HG02588 (cell line): ENCODE results near the gene TPD52L1.
"Not testable (repeated sequence)": the region's sequence is repeated elsewhere in the genome, so short reads cannot be mapped to it uniquely, and the experiment has no call there.

Source experiments
- ATAC-seq: cut with Tn5 transposase; IDR thresholded peaks from one replicate; pipeline ENCODE4 v1.9.1; 2021; ENCODE audit warnings: mild to moderate bottlenecking, moderate library complexity; ENCODE audit not compliant: unreplicated experiment

Gene TPD52L1

GRCh38 chr6:125264476-125264875 lies 110.9 kb downstream of the TPD52L1 start:
- ATAC-seq, result no peak

DNA sequence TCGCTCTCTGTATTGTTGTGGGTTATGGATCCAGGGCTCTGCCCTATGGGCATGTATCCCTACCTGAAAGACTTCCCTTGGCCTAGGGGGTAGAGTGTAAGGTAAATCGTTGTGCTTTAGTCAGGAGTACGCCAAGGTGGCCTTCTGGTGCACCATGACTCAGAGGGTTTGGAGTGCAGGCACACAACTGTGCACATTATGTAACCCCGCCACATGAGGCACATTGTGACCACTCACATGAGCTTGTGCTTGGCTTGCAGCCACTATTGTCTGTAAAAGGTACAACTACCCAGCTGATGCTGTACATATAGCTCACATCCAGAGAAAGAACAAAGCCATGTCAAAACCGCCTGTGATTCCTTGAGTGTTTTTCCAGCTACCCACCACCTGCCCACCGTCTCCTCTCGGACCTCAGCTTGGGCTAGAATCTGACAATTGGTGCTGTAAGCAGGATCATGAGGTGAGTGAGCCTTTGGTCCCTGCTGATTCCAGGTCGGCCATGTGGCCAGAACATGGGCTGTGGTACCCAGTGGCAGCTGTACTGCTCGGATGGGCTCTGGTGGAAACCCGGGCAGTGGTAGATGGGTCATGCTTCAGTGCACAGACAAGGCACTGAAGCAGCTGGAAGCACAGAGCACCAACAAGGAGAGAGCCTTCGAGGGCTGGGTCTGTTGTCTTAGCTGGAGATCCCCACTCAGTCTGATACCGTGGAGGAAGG lies 114.4 kb downstream of the TPD52L1 start:
- no peak for ATAC-seq

GRCh38 chr6:125268765-125269164 lies 115.2 kb downstream of the TPD52L1 start:
- ATAC-seq, result no peak

- no peak for ATAC-seq
Measured at GRCh38 chr6:125269328-125269985, 115.9 kb downstream of the TPD52L1 start.

DNA sequence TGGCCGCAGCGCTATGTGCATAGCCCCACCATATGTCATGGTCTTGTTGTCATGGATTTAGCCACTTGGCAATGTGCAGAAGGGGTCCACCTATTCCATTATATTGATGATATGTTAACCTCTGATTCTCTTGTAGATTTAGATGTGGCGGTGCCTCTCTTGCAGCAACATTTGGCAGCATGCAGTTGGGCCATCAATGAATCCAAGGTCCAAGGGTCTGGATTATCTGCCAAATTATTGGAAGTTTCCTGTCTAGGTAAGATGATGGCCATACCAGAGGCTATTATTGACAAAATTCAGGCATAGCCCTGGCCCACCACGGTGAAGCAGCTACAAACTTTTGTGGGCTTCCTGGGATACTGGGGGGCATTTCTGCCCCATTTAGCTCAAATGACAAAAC lies 116.8 kb downstream of the TPD52L1 start:
- no peak for ATAC-seq

GRCh38 chr6:125271486-125272159 lies 118.0 kb downstream of the TPD52L1 start:
- ATAC-seq, result no peak

DNA sequence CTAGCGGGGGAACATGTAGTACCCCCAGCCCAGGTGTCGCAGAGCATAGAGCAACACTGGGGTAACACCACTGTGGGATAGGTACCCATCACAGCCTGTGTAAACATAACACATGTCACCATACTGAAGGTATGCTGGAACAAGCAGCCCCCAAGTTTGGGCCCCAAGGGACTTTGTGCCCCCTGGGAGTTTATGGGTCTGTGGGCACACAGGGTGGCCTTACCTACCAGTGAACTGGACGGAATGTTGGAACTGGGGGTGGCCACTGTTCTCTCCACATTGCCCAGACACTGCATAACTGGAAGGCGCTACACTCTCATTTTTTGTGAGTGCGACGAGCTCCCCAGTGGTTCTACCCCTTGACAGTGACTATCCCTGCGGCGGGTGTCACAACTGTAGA lies 119.7 kb downstream of the TPD52L1 start:
- ATAC-seq, result no peak

DNA sequence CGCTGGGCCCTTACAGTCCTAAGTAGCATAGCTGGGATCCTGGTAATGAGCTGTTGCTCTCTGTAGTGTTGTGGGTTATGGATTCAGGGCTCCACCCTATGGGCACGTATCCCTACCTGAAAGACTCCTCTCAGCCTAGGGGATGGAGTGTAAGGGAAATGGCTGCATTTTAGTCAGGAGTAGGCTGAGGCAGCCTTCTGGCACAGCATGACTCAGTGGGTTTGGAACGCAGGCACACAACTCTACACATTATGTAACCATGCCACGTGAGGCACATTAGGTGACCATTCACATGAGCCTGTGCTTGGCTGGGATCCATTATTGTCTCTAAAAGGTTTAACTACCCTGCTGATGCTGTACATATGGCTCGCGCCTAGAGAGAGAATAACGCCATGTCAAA lies 120.4 kb downstream of the TPD52L1 start:
- ATAC-seq, result no peak

DNA sequence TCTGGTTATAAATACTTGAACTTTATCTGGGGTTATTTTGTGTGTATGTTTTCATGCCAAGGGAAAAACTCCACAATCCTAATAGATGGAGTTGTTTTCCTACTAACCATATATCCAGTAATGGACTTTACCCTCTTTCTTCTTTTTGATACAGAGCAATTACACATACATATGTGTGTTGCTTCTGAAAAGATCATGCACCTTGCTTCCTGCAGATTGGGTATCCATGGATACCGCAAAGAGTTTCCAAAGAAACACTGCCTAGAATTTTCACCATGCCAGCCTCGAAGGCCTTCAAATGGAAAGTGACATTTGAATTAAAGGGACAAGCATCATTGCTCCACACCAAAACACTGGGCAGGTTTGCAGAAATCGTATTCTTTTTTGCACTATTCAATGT lies 121.4 kb downstream of the TPD52L1 start:
- no peak for ATAC-seq

DNA sequence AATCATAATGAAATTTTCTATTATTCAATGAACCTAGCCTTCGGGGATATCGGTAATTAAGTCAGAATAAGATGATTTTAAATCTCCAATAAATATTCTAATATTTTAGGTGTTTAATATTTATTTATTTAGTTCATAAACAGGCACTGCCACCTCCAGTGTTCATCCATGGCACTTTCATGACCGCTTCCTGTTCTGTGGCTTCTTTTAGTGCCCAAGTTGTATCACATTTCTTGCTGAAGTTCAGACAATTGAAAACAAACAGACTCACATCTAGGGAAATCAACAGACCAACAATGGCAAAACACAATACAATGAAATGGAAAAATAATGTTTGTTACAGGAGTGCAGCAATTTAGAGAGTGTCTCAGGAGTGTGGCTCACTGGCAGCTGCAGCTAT lies 122.2 kb downstream of the TPD52L1 start:
- ATAC-seq, result no peak

DNA sequence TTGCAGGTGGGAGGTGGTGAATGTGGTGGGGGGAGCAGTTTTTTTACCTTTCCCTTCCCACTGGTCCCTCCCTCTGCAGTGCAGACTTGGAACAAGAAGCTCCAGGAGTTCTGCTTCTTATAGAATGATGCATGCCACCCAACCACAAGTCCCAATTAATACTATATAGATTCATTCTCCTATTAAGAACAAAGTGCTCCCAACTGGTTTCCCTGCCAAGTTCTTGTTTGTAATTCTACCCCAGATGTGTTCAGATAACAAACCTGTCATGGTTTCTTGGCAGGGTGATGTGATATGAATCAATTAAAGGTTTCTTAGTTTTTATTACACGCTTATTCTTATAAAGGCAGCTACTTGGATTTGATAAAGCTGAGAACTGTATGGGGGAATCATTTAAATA lies 124.3 kb downstream of the TPD52L1 start:
- no peak for ATAC-seq

DNA sequence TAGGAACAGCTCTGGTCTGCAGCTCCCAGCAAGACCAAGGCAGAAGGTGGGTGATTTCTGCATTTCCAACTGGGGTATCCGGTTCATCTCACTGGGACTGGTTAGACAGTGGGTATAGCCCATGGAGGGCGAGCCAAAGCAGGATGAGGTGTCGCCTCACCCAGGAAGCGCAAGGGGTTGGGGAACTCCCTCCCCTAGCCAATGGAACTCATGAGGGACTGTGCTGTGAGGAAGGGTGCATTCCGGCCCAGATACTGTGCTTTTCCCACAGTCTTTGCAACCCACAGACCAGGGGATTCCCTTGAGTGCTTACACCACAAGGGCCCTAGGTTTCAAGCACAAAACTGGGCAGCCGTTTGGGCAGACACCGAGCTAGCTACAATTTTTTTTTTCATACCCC lies 126.4 kb downstream of the TPD52L1 start:
- ATAC-seq, result no peak

DNA sequence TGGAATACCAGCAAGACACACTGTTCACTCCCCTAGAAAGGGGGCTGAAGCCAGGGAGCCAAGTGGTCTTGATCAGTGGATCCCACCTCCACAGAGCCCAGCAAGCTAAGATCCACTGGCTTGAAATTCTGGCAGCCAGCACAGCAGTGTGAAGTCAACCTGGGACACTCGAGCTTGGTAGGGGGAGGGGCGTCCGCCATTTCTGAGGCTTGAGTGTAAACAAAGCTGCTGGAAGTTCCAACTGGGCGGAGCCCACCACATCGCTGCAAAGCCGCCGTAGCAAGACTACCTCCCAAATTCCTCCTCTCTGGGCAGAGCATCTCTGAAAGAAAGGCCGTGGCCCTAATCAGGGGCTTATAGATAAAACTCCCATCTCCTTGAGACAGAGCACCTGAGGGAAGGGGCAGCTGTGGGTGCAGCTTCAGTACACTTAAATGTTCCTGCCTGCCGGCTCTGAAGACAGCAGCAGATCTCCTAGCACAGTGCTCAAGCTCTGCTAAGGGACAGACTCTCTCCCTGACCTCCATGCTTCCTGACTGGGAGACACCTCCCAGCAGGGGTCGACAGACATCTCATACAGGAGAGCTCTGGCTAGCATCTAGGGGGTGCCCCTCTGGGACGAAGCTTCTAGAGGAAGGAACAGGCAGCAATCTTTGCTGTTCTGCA lies 126.9 kb downstream of the TPD52L1 start:
- not testable (repeated sequence) for ATAC-seq

DNA sequence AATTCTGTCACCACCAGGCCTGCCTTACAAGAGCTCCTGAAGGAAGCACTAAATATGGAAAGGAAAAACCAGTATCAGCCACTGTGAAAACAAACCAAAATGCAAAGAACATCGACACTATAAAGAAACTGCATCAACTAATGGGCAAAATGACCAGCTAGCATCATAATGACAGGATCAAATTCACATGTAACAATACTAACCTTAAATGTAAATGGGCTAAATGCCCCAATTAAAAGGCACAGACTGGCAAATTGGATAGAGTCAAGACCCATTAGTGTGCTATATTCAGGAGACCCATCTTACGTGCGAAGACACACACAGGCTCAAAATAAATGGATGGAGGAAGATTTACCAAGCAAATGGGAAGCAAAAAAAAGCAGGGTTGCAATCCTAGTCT lies 128.9 kb downstream of the TPD52L1 start:
- ATAC-seq, result not testable (repeated sequence)

- ATAC-seq, result no peak
Measured at GRCh38 chr6:125285353-125285752, 131.8 kb downstream of the TPD52L1 start.

- no peak for ATAC-seq
Measured at GRCh38 chr6:125285936-125286335, 132.4 kb downstream of the TPD52L1 start.

- no peak for ATAC-seq
Measured at GRCh38 chr6:125287718-125288117, 134.1 kb downstream of the TPD52L1 start.

- ATAC-seq, result no peak
Measured at GRCh38 chr6:125293587-125293986, 140.0 kb downstream of the TPD52L1 start.

- no peak for ATAC-seq
Measured at GRCh38 chr6:125294036-125294435, 140.5 kb downstream of the TPD52L1 start.

DNA sequence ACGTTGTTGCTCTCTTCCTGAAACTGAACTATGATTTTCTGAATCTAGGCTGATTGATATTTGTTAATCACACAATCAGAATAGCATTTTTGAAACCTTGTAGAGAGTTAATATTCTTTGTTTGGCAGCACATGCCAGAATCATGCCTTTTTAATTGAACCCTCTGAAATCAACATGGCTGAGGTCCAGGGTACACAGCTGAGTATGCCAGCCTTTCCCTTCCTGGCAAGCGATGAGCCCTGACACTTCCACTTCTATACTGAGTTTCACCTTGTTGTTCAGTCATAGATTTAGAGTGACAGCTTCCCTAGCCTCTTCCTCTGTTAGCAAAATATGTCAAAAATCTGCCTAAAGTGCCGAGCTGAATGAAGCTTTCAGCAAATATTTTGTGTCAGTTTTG lies 141.4 kb downstream of the TPD52L1 start:
- no peak for ATAC-seq

GRCh38 chr6:125296471-125296870 lies 142.9 kb downstream of the TPD52L1 start:
- no peak for ATAC-seq

- no peak for ATAC-seq
Measured at GRCh38 chr6:125299257-125299656, 145.7 kb downstream of the TPD52L1 start.
